ENCODE data around the gene C16orf78.

DNA sequence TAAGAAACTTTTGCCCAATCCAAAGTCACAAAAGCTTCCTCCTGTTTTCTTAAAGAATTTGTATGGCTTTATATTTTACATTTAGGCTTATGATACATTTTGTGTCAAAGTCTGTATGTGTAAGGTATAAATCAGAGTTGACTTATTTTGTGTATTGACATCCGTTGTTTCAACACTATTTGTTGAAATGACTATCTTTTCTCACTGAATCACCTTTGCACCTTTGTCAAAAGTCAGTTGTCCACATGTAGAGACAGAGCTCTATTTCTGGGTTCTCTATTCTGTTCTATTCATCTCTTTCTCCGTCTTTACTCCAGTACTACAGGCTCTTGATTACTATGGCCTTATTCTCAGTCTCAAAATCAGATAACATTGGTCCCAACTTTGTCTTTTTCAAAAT lies 73.2 kb downstream of the C16orf78 start:
- TF ChIP-seq, protein P1, sequence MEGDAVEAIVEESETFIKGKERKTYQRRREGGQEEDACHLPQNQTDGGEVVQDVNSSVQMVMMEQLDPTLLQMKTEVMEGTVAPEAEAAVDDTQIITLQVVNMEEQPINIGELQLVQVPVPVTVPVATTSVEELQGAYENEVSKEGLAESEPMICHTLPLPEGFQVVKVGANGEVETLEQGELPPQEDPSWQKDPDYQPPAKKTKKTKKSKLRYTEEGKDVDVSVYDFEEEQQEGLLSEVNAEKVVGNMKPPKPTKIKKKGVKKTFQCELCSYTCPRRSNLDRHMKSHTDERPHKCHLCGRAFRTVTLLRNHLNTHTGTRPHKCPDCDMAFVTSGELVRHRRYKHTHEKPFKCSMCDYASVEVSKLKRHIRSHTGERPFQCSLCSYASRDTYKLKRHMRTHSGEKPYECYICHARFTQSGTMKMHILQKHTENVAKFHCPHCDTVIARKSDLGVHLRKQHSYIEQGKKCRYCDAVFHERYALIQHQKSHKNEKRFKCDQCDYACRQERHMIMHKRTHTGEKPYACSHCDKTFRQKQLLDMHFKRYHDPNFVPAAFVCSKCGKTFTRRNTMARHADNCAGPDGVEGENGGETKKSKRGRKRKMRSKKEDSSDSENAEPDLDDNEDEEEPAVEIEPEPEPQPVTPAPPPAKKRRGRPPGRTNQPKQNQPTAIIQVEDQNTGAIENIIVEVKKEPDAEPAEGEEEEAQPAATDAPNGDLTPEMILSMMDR (IDR thresholded peaks at IDR 0.05; ENCODE audit: insufficient read depth, low read depth, low read length) = no peak
- TF ChIP-seq EZH2 (IDR thresholded peaks at IDR 0.05; ENCODE audit: insufficient read depth, low read length) = no peak
